Subcutaneous abdominal adipose tissue (tissue), 5 donors: ENCODE data around the gene PRDX2.

Experiments used
- H3K27ac ChIP-seq: one replicate; pipeline ENCODE4 v1.7.0; 2013; ENCODE audit warnings: low read depth, mild to moderate bottlenecking, inconsistent platforms, low read length, moderate library complexity
- H3K27me3 ChIP-seq, 5 donors: one replicate each; pipeline ENCODE4 v1.7.0; 2013; ENCODE audit warnings: low read length in 5 of 5, inconsistent platforms in 1 of 5; ENCODE audit not compliant: control insufficient read depth in 5 of 5, insufficient read depth in 4 of 5
- H3K36me3 ChIP-seq, 5 donors: one replicate each; pipeline ENCODE4 v1.7.0; 2013; ENCODE audit warnings: low read length in 5 of 5; ENCODE audit not compliant: control insufficient read depth in 5 of 5, insufficient read depth in 5 of 5
- H3K4me1 ChIP-seq, 5 donors: one replicate each; pipeline ENCODE4 v1.7.0; 2013; ENCODE audit warnings: low read length in 5 of 5, mild to moderate bottlenecking in 3 of 5, moderate library complexity in 1 of 5; ENCODE audit not compliant: control insufficient read depth in 5 of 5, insufficient read depth in 5 of 5
- H3K4me3 ChIP-seq, 5 donors: one replicate each; pipeline ENCODE4 v1.7.0; 2013; ENCODE audit warnings: low read length in 5 of 5, low read depth in 1 of 5
- H3K9ac ChIP-seq, 5 donors: one replicate each; pipeline ENCODE4 v1.7.0; 2013; ENCODE audit warnings: low read length in 5 of 5, mild to moderate bottlenecking in 4 of 5, moderate library complexity in 3 of 5
- H3K9me3 ChIP-seq, 5 donors: one replicate each; pipeline ENCODE4 v1.7.0; 2013; ENCODE audit warnings: low read length in 5 of 5; ENCODE audit not compliant: control insufficient read depth in 5 of 5
- donor health status: healthy.
- donor health status: healthy.
- donor health status: healthy.
- donor health status: healthy.
- donor health status: healthy.

Gene PRDX2

DNA sequence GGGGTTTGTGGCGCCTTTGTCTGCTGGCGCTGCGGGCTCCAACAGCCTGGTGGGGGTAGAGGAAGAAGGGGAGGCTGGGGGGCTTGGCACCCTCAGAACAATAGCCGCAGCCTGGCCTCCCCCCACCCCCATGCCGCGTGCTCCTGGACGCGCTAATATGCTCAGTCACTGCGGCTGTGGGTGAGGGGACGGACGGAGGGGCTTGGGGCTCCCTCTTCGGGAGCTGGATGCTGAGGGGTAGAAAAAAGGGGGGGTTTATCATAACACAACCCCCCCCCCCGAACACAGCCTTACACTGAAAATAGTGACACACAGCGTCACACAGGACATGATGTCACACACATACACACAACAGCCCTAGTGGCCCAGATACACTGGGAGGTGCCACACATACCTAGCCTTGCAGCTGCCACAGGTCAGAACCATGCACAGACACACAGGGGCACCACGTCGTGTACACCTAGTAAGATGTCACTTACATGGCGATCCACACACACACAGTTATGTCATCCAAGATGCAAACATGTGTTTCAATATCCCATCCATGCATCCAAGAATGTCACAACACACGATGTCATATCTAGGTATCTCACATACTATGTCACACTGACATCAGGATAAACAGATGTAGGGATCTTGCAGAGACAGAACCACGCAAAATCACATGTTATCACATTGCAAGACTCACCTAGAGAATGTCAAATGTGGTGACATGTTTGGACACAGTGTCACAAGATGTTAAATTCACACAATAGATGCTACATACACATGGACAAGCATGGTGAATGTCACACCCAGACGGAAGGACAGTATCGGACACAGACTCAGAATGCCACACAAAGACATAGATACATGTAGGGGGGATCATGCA is 37.5 kb upstream of the PRDX2 start:
- Histone ChIP-seq H3K27me3 (peaks cover 37 to 87% (median 79%) of the 10 kb centered on the region in 5 donors), H3K4me3 (no peak overlapping the region), H3K9ac (no peak overlapping the region), H3K27ac (no peak overlapping the region), H3K4me1 (peaks cover 0 to 28% (median 19%) of the 10 kb centered on the region in 5 donors), H3K9me3 (no peaks in the 10 kb centered on the region), H3K36me3 (no peaks in the 10 kb centered on the region)

DNA sequence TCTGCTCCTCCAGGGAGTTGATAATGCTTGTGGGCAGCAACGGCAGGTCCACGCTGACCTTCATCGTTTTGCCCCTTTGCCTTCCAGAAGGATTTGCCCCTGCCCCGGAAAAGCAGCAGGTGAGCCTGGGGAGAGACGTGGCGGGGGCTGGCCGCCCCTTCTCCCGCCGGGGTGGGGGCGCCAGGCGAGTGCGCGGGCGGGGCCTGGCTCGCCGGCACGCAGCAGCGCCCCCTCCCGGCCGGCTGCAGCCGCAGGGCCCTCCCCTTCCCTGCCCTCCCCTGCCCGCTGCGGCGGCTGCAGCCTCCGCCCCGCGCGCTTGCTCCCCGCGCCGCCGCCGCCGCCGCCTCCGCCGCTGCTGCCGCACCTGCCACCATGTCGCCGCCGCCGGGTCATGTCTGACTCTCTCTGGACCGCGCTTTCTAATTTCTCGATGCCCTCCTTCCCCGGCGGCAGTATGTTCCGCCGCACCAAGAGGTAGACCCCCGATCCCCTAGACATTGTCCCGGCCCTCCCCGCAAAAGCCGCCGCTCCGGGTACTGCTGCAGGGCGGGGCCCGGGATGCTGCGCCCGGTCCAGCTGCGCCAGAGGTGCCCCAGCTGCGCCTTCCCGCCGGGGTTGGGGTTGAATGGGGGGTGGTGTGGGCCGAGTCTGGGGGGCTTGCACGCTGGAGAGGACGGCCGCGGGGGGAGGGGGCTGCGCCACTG is 36.7 kb upstream of the PRDX2 start, which contains the start of gene MAST1:
MAST1 (plus strand) TSS at position 334 of the 704 bp plus-strand sequence; CDS start at position 392, 58 bp downstream.
- Histone ChIP-seq H3K36me3 (no peaks in the 10 kb centered on the region), H3K9ac (no peak within 1 kb of the TSS), H3K9me3 (no peaks in the 10 kb centered on the region), H3K27me3 (peaks cover 38 to 85% (median 78%) of the 10 kb centered on the region in 5 donors), H3K27ac (no peak within 1 kb of the TSS), H3K4me1 (peaks cover 0 to 34% (median 23%) of the 10 kb centered on the region in 5 donors), H3K4me3 (peak within 1 kb of the TSS in 1 of 5 donors; percentile 42)

DNA sequence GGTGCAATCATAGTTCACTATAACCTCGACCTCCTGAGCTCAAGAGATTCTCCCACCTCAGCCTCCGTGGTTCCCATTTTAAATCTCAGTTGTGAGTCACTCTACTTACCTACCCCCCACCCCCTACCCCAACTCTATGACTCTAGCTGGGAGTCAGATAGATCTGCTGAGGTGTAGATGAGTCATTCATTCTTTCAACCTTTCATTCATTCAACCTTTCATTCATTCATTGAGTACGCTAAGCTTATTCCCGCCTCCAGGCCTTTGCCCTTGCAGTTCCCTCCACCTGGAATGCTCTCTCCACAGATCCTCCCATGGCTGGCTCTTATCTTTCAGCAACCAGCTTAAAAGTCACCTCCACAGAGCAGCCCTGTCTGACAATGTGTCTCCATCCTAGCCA is 35.6 kb upstream of the PRDX2 start:
- no peak overlapping the region for H3K27ac ChIP-seq
- H3K4me3 ChIP-seq, result no peak overlapping the region
- H3K27me3 ChIP-seq, result peaks cover 49 to 88% (median 79%) of the 10 kb centered on the region in 5 donors
- H3K4me1 ChIP-seq, result peaks cover 0 to 42% (median 30%) of the 10 kb centered on the region in 5 donors
- H3K36me3 ChIP-seq, result no peaks in the 10 kb centered on the region
- H3K9me3 ChIP-seq, result no peaks in the 10 kb centered on the region
- no peak overlapping the region for H3K9ac ChIP-seq

DNA sequence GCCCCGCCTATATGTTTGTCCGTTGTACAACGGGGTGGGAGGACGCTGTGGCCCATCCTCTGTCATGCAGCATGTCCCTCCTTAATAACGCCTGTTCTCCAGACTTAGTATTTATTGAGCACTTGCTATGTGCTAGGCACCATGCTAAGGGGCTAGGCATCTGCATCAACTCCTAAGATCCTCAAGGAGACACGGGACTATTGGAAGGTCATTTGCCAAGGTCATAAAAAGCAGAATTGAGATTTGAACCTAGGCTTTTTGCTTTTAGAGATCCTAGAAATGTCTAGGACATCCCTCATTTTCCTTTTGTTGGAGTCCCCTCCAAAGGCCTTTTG is 34.9 kb upstream of the PRDX2 start:
- H3K9me3 ChIP-seq, result no peaks in the 10 kb centered on the region
- no peak overlapping the region for H3K9ac ChIP-seq
- peaks cover 0 to 41% (median 30%) of the 10 kb centered on the region in 5 donors for H3K4me1 ChIP-seq
- H3K36me3 ChIP-seq, result no peaks in the 10 kb centered on the region
- peaks cover 49 to 88% (median 80%) of the 10 kb centered on the region in 5 donors for H3K27me3 ChIP-seq
- H3K27ac ChIP-seq, result no peak overlapping the region
- H3K4me3 ChIP-seq, result no peak overlapping the region

DNA sequence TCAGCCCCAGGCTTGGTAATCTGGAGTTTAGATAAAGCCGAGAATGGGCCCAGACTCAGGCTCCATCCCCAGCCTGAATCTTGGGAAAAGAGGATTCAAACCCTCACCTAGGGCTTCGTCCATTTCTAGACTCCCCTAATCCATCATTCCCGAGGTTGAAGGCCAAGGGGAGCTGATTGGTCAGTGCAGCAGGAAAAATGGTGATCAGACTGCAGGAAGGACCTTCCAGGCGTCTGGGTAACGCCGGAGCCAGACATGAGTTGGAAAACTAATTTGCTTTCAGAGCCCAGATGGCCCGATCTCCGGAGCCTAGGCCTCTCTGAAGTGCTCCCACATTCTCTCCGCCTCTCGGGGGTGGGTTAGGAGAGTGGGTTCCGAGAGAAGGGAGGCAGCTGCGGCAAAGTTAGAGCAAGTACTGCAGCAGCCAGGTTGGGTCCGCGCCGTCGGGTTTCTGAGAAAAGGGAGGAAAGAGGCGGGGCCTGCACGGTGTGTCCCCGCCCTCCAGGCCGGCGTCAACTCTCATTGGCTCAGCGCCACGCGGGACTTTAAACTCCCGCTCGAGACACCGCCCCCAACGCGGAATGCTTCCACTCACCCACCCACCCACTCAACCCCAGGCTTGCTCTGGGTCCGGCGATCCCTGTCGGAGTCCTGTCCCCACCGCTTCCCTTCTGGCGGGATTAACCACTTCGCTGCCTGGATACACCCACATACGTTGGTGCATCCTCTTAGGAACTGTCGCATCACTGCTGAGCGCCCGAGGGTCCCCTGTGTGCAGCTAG is 33.6 kb upstream of the PRDX2 start:
- Histone ChIP-seq H3K4me3 (no peak overlapping the region), H3K27me3 (peaks cover 40 to 88% (median 81%) of the 10 kb centered on the region in 5 donors), H3K9ac (no peak overlapping the region), H3K27ac (no peak overlapping the region), H3K4me1 (peaks cover 0 to 30% (median 20%) of the 10 kb centered on the region in 5 donors), H3K36me3 (no peaks in the 10 kb centered on the region), H3K9me3 (no peaks in the 10 kb centered on the region)

DNA sequence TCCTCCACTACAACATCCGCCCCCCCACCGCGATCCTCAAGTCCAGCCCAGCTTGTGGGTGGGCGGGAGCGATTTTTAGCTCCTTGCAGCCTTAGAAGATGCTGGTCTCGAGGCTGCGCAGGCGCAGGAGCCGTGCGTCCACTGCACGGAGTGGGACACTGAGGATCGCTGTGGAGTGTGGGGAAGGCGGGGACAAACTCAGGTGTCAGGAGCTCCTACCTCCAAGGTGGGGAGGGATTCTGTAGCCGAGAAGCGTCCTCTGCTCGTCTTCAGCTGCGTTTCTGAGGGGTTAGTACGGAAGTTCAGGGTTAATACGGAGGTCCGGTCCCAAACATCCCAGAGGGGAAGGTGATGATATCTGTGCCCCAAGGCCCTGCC is 33.0 kb upstream of the PRDX2 start, which contains the start of gene RTBDN:
RTBDN (minus strand) TSS at position 14 of the 378 bp plus-strand sequence. CDS start 4,600 bp downstream, outside the sequence.
- H3K9me3 ChIP-seq, result no peaks in the 10 kb centered on the region
- H3K27ac ChIP-seq, result no peak within 1 kb of the TSS
- peak within 1 kb of the TSS in 1 of 5 donors; percentile 39 for H3K4me3 ChIP-seq
- peaks cover 0 to 30% (median 20%) of the 10 kb centered on the region in 5 donors for H3K4me1 ChIP-seq
- no peak within 1 kb of the TSS for H3K9ac ChIP-seq
- H3K36me3 ChIP-seq, result no peaks in the 10 kb centered on the region
- H3K27me3 ChIP-seq, result peaks cover 41 to 88% (median 81%) of the 10 kb centered on the region in 5 donors

DNA sequence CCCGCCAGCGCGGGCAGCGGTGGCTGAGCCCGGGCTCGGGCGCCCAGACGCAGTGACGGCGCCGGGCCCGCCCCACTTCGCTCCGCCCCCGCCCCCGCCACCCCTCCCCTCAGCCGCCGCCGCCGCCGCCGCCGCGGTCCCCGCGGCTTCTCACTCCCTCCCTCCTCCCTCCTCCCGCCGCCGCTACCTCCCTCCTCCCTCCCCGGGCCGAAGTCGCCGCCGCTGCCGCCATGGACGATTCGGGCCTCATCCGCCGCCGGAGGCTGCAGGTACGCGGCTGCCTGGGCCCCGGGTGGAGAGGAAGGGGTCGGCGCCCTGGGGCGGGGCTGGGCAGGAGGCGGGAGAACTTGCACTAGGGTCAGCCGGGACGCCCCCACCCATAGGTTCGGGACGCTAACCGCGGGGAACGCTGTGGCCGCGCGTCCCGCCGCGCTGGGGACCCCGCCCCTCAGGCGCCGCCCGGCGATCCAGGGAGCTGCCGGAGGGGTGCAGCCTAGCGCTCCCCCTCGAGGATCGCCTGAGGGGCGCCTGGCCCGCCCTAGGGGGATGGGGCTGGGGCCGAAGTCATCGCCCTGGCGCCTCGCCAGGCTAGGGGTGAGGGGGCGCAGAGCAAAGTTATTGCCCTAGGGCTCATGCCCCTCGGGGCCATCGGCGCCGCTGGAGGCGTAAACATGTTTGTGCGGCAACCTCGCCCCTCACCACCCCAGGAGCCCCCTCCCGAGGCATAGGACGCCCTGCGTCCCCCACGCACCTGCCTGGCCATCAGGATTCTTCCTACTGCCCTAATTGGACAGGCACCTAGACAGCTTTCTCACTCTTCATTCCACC is 32.4 kb upstream of the PRDX2 start:
- Histone ChIP-seq H3K4me1 (peaks cover 0 to 28% (median 20%) of the 10 kb centered on the region in 5 donors), H3K27ac (no peak overlapping the region), H3K9ac (no peak overlapping the region), H3K9me3 (no peaks in the 10 kb centered on the region), H3K27me3 (peaks cover 44 to 86% (median 79%) of the 10 kb centered on the region in 5 donors), H3K4me3 (peak overlapping the region in 1 of 5 donors; percentile 39), H3K36me3 (no peaks in the 10 kb centered on the region)

DNA sequence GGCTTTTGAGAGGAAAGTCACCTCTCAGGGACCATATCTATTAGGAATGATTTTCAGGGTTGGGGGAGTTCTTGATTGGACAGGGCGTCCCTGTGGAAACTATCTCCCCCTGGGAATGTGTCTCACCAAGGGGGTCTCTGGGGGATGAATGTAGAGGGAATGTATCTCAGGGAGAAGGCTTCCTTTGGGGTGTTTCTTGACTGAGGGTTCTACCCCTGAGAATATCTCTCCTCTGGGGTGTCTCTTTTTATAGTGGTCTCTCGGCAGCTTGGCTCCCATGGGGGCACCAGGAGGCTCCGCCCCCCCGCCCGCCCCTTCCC is 31.8 kb upstream of the PRDX2 start:
- no peaks in the 10 kb centered on the region for H3K9me3 ChIP-seq
- no peak overlapping the region for H3K9ac ChIP-seq
- no peaks in the 10 kb centered on the region for H3K36me3 ChIP-seq
- peaks cover 0 to 26% (median 21%) of the 10 kb centered on the region in 5 donors for H3K4me1 ChIP-seq
- H3K4me3 ChIP-seq, result no peak overlapping the region
- H3K27ac ChIP-seq, result no peak overlapping the region
- peaks cover 44 to 81% (median 76%) of the 10 kb centered on the region in 5 donors for H3K27me3 ChIP-seq

DNA sequence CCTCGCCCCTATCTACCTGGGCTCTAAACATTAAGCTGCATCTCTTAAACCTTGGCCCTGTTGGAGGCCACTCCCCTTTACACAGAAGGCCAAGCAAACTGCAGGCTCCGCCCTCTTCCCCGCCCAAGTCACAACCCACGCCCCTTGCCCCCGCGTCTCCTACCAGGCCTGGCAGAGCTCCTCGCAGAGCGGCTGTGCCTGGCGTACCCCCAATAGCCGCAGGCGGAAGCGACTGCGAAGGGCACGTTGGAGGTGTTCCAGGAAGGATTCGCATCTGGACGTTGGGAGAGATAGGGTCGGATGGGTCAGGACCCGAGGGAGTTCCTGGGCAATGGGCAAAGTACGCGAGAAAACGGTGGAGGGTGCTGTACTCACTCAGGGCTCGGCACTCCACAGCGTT is 26.9 kb upstream of the PRDX2 start:
- no peaks in the 10 kb centered on the region for H3K9me3 ChIP-seq
- H3K4me3 ChIP-seq, result no peak overlapping the region
- no peak overlapping the region for H3K27ac ChIP-seq
- H3K4me1 ChIP-seq, result peaks cover 0 to 23% (median 15%) of the 10 kb centered on the region in 5 donors
- H3K9ac ChIP-seq, result no peak overlapping the region
- H3K27me3 ChIP-seq, result peaks cover 26 to 63% (median 52%) of the 10 kb centered on the region in 5 donors
- no peaks in the 10 kb centered on the region for H3K36me3 ChIP-seq
